ENCODE results near the gene LCLAT1.
"Not testable (repeated sequence)": the region's sequence is repeated elsewhere in the genome, so short reads cannot be mapped to it uniquely, and the experiment has no call there.

The LCLAT1 gene

DNA sequence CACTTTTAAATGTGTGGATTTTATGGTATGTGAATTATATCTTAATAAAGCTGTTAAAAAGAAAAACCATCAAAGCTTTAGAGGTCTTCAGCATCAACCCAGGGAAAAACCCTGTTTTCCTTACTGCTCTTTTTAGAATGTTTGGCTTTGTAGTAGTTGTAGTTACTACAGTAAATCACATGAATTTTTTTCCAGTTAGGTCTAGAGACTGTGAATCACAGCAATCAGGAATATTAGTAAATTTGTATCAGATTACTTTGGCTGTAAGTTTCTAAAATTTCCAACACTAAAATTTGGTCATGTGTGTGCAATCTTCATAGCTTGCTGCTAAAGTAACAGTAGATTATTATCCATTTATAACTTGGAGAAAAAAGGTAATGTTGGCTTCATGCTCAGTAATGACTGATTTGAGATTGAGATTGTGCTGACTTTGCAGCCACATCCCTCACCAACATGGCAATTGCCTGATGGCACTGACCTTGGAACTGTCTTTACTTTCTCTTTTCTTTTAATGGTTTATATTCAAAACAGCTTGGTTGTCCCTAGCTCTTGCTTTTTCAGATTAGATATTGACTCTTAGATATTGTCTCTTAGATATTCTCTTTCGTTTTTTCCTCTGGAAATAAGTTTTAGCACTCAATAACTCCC lies 41.1 kb downstream of the LCLAT1 start:
- DNase-seq (ENCODE audit: low spot score): no peak

DNA sequence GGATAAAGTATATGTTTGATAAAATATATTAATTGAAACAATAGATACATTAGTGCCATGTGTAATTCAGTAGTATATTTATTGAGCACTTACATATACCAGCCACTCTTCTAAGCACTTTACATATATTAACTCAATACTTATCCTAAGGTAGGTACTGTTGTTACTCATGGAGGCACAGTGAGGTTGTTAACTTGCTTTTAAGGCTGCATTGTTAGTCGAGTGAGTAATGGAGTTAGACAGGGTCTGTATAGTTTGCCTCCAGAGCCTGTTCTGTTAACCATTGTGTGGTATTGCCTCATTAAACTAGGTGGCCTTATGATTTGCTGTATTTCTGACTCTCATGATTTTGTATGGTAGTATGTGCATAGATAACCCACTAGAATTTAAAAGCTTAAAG lies 44.2 kb downstream of the LCLAT1 start:
- no peak for DNase-seq (ENCODE audit: low spot score)

DNA sequence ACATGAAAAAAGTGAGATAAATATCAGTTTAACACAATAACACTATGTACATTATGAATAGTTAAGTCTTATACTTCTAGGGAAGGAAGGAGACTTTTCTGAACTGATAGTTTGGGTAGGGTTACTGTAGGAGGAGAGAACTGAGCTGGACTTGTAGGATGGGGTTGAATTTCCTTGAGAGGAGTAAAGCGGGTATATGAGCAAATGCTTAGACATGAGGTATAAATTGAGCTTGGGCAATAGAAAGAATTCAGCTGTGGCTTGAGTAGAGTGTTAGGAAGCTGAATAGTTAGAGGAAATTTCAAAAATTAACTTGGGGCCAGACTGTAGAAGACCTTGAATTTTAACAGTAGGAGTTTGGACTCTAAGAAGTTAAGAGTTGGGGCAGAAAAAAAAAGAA lies 45.1 kb downstream of the LCLAT1 start:
- no peak for DNase-seq (ENCODE audit: low spot score)

- no peak for DNase-seq (ENCODE audit: low spot score)
Observed at GRCh38 chr2:30492619-30493018, 45.6 kb downstream of the LCLAT1 start.

DNA sequence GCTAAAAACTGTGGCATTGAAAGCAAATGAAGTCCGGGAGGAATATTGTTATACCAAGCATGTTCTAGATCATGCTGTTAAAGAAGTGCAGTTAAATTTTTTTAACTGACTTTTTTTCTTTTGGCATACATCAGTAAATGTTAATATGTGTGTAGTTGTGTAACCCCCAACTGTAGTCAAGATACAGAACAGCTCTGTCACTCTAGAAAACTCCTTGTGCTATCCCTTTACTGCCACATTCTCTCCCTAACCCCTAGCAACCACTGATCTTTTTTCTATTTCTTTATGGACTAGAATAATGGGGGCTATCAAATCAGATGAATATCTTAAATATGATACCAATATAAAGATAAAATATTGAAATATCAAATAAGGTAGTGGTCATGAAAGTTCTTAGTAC lies 46.4 kb downstream of the LCLAT1 start:
- no peak for DNase-seq (ENCODE audit: low spot score)

DNA sequence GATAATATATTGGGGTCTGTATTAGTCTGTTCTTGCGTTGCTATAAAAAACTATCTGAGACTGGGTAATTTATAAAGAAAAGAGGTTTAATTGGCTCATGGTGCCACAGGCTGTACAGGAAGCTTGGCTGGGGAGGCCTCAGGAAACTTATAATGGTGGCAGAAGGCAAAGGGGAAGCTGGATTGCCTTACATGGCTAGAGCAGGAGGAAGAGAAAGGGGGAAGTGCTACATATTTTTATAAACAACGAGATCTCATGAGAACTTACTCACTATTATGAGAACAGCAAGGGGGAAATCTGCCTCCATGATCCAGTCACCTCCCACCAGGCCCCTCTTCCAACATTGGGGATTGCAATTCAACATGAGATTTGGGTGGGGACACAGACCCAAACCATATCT lies 48.9 kb downstream of the LCLAT1 start:
- not testable (repeated sequence) for DNase-seq (ENCODE audit: low spot score)

GRCh38 chr2:30499681-30500080 lies 52.6 kb downstream of the LCLAT1 start:
- no peak for DNase-seq (ENCODE audit: low spot score)

GRCh38 chr2:30500699-30501098 lies 53.7 kb downstream of the LCLAT1 start:
- DNase-seq (ENCODE audit: low spot score): no peak

- DNase-seq (ENCODE audit: low spot score): no peak
Observed at GRCh38 chr2:30502310-30502709, 55.3 kb downstream of the LCLAT1 start.

- DNase-seq (ENCODE audit: low spot score): no peak
Observed at GRCh38 chr2:30503007-30503694, 56.1 kb downstream of the LCLAT1 start.

GRCh38 chr2:30503695-30504052 lies 56.6 kb downstream of the LCLAT1 start:
- no peak for DNase-seq (ENCODE audit: low spot score)

- DNase-seq (ENCODE audit: low spot score): no peak
Observed at GRCh38 chr2:30504731-30505130, 57.7 kb downstream of the LCLAT1 start.

DNA sequence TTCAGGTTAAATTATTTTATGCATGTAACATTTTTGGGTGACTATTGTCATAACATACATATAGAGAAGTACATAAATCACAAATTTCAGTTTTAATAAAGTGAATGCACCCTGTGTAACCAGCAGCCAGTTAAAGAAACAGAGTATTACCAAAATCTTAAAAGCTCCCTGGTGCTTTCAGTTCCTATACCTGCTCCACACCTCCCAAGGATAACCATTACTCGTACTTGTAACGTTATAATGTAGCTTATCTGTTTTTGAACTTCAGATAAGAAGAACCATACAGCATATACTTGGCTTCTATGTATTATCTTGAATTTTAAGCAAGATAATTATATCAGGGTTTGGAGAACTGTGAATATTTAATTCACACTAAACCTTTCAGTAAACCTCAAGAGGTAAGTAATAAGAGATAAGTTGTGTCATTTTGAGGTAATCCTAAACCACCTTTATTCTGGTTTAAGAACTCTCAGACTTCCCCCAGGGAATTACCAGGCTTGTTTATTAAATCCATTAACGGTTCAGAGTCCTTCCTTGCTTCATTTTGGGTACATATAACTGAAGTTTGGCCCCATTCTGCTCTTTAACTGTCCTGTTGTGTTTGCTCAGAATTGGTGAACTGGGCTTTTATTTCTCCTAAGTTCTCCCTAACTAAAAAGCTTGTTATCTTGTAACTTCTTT lies 58.6 kb downstream of the LCLAT1 start:
- no peak for DNase-seq (ENCODE audit: low spot score)

GRCh38 chr2:30507460-30507859 lies 60.4 kb downstream of the LCLAT1 start:
- not testable (repeated sequence) for DNase-seq (ENCODE audit: low spot score)

- DNase-seq (ENCODE audit: low spot score): no peak
Observed at GRCh38 chr2:30509716-30510115, 62.7 kb downstream of the LCLAT1 start.

GRCh38 chr2:30510409-30510808 lies 63.4 kb downstream of the LCLAT1 start:
- no peak for DNase-seq (ENCODE audit: low spot score)

DNA sequence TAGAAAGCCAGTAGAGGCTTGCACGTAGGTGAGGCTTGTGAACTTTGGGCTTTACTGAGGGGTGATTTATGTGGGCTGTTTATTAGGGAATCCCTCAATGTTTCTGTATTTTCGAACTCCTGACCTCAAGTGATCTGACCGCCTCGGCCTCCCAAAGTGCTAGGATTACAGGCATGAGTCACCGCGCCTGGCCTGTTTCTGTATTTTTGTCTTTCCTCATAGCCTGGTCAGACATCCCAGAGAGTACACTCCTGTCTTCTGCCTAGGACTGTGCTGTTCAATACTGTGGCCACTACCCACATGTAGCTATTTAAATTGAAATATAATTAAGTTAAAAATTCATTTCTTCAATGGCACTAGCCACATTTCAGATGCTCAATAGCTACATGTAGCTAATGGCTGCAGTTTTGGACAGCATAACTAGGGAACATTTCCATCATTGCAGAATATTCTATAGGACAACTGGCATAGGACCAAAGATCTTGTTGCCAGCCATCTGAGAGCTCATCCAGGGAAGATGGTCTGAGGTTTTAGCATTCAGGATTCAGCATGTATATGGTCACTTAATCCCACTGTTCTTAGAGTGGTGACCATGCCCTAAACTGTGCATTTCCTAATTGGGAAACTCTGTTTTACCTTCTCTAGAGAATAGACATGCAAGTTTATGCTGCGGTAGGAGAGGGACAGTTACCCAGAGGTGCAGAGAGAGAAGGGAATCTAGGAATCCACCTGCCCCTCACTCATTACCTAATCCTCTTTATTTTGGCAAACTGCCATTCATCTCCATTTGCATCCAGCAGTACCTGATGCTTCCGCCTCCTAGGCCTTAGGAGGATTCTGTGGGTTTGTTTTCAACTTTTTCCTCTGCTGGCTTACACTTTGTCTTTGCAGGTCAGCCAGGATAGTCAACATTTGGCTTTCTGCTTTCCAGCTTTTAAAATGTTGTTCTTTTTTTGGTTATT lies 64.4 kb downstream of the LCLAT1 start:
- no peak for DNase-seq (ENCODE audit: low spot score)

DNA sequence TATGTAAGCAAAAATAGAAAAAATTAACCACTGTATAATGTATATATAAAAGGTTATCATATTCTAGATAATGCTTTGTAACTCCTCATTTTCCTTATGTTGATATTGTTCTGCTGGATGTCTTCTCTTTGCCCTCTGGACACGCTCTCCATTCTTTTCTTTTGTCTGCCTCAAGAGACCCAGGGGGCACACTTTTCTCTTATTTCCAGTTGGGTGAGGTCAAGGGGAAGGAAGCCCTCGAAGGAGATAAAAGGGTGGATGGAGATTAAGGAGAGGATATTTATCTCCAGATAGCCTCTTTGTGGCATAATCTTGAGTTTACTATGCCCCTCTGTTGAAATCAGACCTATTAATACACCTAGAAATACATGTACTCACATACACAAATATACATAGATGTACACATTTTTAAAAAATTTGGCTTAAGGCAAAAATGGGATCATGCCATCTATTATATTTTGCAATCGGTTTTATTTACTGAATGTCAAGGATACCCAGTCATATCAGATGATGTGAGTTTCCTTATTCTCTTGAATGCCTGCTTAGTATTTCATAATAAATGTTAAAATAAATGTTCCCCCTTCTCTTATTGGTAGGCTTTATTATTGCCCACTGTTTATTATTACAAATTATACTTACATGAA lies 65.3 kb downstream of the LCLAT1 start:
- DNase-seq (ENCODE audit: low spot score): no peak

DNA sequence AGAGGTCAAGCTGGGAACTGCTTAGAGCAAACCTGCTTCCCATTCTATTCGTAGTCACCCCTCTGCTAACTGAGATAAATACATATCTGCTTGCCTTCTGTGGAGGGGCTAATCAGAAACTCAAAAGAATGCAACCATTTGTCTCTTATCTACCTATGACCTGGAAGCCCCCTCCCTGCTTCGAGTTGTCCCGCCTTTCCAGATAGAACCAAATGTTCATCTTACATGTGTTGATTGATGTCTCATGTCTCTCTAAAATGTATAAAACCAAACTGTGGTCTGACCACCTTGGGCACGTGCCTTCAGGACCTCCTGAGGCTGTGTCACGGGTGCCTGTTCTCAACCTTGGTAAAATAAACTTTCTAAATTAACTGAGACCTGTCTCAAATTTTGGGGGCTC lies 66.6 kb downstream of the LCLAT1 start:
- DNase-seq (ENCODE audit: low spot score): not testable (repeated sequence)

DNA sequence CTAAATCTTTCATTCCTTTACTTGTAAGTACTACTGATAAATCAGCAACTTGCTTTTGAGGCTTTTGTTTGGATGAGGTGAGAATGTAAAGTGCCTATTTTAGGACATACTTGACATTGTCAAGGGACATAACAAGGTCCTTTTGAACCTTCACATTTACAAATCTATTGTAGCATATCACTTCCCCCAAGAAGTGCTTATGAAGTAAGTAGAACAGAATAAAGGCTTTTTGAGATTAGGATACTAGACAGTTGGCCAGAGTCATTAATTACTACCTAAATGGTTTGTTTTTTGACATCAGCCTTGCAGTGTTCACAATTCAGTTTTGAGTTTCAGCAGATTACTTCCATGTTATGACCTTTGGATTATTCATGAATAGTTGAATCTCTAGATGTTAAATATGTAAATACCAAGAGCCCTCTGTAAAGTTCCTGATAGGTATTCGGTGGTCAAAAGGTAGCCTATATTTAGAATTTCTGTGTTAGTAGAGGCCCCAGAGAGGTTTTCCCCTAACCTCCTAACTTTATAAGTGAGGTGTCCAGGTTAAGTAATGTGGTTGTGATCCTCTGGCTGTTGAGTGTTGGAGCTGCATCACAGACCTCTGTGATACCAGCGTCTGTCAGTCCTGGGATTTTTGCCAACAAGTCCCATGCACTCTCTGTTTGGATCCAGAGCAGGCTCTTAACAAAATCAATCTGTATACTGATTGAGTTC lies 67.2 kb downstream of the LCLAT1 start:
- DNase-seq (ENCODE audit: low spot score): no peak

GRCh38 chr2:30514848-30515435 lies 67.9 kb downstream of the LCLAT1 start:
- DNase-seq (ENCODE audit: low spot score): no peak
